GM23248 (cell line): ENCODE data around the gene PLEKHG4B.

Experiments used
- EZH2 ChIP-seq: fragments of 200-600 bp; sonication (generic); IDR thresholded peaks from 2 replicates; pipeline ENCODE4 v1.6.1; 2018; ENCODE audit warnings: antibody characterized with exemption, mild to moderate bottlenecking; ENCODE audit not compliant: insufficient read depth, poor library complexity, severe bottlenecking
- EZH2phosphoT487 ChIP-seq: fragments of 200-600 bp; sonication (generic); IDR thresholded peaks from 2 replicates; pipeline ENCODE4 v1.6.1; 2018; ENCODE audit warnings: antibody characterized with exemption, moderate library complexity, mild to moderate bottlenecking, low read depth; ENCODE audit not compliant: insufficient read depth

DNA sequence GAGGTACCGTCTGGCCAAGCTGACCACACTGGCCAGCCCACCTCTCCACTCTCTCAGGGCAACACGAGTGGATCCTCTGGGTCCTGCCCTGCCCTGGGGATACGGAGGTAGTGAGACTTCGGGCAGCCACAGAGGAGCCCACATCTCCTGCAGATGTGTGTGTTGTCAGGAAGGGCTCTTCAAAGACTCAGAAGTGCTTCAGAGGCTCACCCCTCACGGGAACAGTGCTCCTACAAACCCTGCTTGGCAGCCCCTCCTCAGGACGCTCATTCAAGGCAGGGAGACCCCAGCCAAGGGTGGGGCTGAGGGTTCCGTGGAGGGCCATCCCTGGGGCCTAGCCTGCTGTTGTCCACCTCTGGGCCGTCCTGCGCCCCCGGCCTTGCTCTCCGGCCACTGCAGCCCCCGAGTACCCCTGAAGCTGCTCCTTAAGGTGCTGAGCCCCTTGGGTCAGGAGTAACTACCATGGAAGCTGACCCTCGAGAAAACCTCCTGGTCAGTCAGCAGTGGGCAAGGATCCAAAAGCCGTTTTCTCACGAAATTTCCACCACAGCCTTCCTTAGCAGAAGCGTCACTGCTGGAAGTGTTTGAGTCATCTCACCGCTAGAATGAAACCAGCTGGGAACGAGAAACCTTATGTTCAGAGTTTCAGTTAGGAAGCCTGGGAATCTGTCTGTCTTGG is 76.2 kb downstream of the PLEKHG4B start:
- no peak for TF ChIP-seq EZH2
- no peak for TF ChIP-seq EZH2phosphoT487
